ENCODE data around the gene CDC14B. TPM values are rescaled to one million over a fixed set of nuclear protein-coding genes. Genes with fewer than 3 reads are reported as not detected.

Gene CDC14B
- 15.8 and 16.4 TPM in 2 replicates for total RNA-seq

GRCh38 chr9:96619491-96620180 is at the start of gene CDC14B:
Gene CDC14B, minus strand, starts transcription at chr9:96619843. Its CDS starts 465 bp downstream, at chr9:96619378.

GRCh38 chr9:96655198-96655851 is 35.7 kb upstream of the CDC14B start, which contains the start of gene PRXL2C:
Gene PRXL2C, minus strand, starts transcription at chr9:96655317. Its CDS starts 36 bp downstream, at chr9:96655281.

Other genes with a start within 250 kb of the CDC14B start
- 23.6 and 33.2 TPM in 2 replicates for gene SLC35D2, start 236.1 kb downstream of the CDC14B start, total RNA-seq
- 0.85 and 2.2 TPM in 2 replicates for gene ZNF367, start 201.5 kb downstream of the CDC14B start, total RNA-seq
- gene HABP4, start 169.7 kb downstream of the CDC14B start, total RNA-seq: 4.7 and 6.7 TPM in 2 replicates
- gene PRXL2C, start 35.5 kb upstream of the CDC14B start, total RNA-seq: 7.0 and 12.5 TPM in 2 replicates
- gene ZNF510, start 158.2 kb upstream of the CDC14B start, total RNA-seq: 9.2 and 9.6 TPM in 2 replicates
- gene ZNF782, start 234.7 kb upstream of the CDC14B start, total RNA-seq: 2.2 and 4.7 TPM in 2 replicates

Data from tracheal epithelial cell (primary cell).